Measurements from ENCODE around the gene MAP2K2. TPM values are rescaled to one million over a fixed set of nuclear protein-coding genes. Genes with fewer than 3 reads are reported as not detected.
A peak's percentile ranks its signal among the peaks of the same experiment; 100 is the strongest.

MAP2K2 gene
- polyA plus RNA-seq, 3 donors, result 118 to 137 (median 133) TPM

- no peak for DNase-seq
Measured at GRCh38 chr19:4046946-4047683, 76.8 kb downstream of the MAP2K2 start.

GRCh38 chr19:4046362-4046691, 77.6 kb downstream of the MAP2K2 start:
- no peak for DNase-seq

- DNase-seq, result no peak
Measured at GRCh38 chr19:4045597-4046361, 78.1 kb downstream of the MAP2K2 start.

DNA sequence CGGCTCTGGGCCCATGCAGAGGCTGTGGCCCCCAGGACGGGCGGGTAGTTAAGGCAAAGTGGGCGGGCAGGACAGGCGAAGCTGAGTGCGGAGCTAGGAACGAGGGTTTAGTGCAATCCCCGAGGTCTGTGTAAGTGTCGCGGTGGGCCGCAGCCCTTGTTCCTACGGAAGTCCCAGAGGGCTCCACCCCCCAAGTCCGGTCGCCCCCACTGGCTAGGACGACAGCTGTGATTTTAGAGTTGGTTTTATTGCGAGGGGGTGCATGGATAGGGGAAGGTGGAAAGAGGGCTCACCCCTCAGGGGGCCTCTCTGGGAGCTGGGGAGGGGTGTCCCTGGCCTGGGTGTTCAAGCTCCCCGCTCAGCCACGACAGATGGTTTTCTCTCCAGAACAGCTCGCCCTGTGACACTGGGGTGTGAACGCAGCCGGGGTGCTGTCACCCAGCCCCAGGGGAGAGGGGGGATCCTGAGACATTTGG, 78.9 kb downstream of the MAP2K2 start:
- no peak for DNase-seq

DNA sequence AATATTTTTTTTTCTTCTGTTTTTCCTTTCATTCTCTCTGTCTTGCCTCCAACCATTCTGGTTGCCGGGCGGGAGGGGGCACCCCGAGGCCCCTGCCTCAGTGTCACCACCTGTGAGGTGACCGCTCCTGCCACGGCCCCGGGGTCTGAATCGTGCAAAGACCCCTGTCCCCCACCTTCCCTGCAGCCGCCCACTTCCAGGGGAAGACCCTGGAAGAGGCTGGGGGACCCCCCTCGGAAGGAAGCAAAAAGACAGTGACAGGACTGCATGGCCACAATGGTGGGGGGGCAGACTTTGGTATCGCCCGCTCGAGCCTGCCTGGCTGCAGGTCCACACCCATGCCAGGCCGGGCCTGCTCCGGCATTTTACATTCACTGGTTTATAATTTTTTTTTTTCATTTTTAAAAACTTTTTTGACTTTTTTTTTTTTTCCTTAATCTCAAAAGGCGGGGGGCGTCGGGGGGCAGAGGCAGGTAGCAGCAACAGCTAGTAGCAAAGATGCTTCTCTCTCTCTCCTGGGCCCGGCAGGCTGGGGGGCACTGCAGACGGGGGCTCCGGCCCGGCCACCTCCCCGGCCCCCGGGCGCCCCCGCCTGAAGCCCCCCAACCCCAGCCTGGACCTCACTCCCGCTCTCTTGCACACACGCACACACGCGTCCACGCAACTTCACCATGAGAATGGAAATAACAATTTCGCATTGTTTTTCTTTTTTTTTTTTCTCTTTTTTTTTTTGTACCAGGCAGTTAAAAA, 79.8 kb downstream of the MAP2K2 start:
- no peak for DNase-seq

- no peak for DNase-seq
Measured at GRCh38 chr19:4043401-4043800, 80.5 kb downstream of the MAP2K2 start.

DNA sequence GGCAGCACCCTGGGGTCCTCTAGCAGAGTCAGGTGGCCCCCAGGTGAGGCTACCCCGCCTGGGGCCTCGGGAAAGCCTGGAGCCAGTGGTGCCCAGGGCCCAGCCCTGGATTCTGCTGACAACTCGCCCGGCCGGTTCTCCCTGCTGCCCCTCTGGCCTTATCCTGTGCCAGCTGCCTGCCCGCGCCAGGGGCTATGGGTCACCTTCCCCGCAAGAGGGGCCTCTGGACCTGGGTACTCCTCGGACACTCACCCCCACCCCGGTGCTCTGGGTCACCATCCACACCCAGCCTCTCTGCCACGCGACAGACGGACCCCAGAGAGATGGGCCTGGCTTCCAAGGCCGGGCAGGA, 81.2 kb downstream of the MAP2K2 start:
- DNase-seq, result peak; percentile 12

DNA sequence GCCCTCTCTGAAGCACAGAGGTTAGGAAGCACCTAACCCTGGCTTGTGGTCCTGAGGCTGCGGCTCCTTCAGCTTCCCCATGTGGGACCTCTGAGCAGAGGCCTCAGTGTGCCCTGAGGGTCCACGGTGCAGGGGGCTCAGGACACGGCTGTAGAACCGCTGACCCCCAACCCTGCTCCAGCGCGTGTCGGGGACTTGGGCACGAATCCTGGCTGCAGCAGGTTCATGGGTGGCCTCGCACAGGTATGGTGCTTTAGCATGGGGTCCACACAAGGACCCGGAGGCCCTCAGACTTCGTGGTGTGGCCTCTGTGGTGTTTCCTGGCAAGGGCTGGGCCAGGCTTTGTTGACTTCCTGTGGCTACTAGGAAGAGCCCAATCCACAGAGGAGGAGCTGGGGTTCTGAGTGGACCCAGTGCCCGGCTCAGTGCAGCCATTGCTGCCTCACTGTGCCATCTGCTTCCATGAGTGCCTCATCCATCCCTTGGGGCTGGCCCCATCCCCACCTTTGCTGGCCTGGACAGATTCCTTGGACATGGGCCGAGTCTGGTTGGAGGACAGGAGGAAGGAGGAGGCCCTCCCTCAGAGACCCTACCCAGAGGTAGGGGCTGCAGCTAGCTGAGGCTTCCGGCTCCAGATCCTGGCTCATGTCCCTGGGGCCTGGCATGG, 81.7 kb downstream of the MAP2K2 start:
- no peak for DNase-seq

Other genes with a start within 250 kb of the MAP2K2 start
- gene ATCAY, start 243.4 kb downstream of the MAP2K2 start, polyA plus RNA-seq (ENCODE audit: insufficient read length in 3 of 3), result under 1 TPM; 0.15 to 0.70 (median 0.44) TPM
- under 1 TPM in 2 of 3 donors, not detected in 1; 0.13 to 0.40 TPM for gene NMRK2, start 191.1 kb downstream of the MAP2K2 start, polyA plus RNA-seq (ENCODE audit: insufficient read length in 3 of 3)
- gene DAPK3, start 153.0 kb downstream of the MAP2K2 start, polyA plus RNA-seq (ENCODE audit: insufficient read length in 3 of 3), result 10 to 100 TPM; 45.2 to 50.0 (median 49.5) TPM
- 1,000 to 10,000 TPM; 1,590 to 1,901 (median 1,709) TPM for gene EEF2, start 138.7 kb downstream of the MAP2K2 start, polyA plus RNA-seq (ENCODE audit: insufficient read length in 3 of 3)
- gene PIAS4, start 116.4 kb downstream of the MAP2K2 start, polyA plus RNA-seq (ENCODE audit: insufficient read length in 3 of 3), result 10 to 100 TPM; 32.4 to 42.4 (median 36.2) TPM
- 10 to 100 TPM; 11.3 to 12.4 (median 11.9) TPM for gene ZBTB7A, start 57.2 kb downstream of the MAP2K2 start, polyA plus RNA-seq (ENCODE audit: insufficient read length in 3 of 3)
- gene CREB3L3, start 29.5 kb upstream of the MAP2K2 start, polyA plus RNA-seq (ENCODE audit: insufficient read length in 3 of 3), result 1 to 10 TPM in 2 of 3 donors, under 1 TPM in 1; 0.87 to 1.4 (median 1.1) TPM
- 10 to 100 TPM; 21.9 to 29.5 (median 23.3) TPM for gene SIRT6, start 58.4 kb upstream of the MAP2K2 start, polyA plus RNA-seq (ENCODE audit: insufficient read length in 3 of 3)
- gene ANKRD24, start 58.6 kb upstream of the MAP2K2 start, polyA plus RNA-seq (ENCODE audit: insufficient read length in 3 of 3), result 1 to 10 TPM; 1.1 to 2.4 (median 1.7) TPM
- under 1 TPM; 0.76 to 0.84 (median 0.82) TPM for gene EBI3, start 105.4 kb upstream of the MAP2K2 start, polyA plus RNA-seq (ENCODE audit: insufficient read length in 3 of 3)
- gene YJU2, start 123.0 kb upstream of the MAP2K2 start, polyA plus RNA-seq (ENCODE audit: insufficient read length in 3 of 3), result 10 to 100 TPM; 24.0 to 28.1 (median 24.9) TPM
- 1 to 10 TPM; 1.3 to 2.8 (median 2.1) TPM for gene SHD, start 155.1 kb upstream of the MAP2K2 start, polyA plus RNA-seq (ENCODE audit: insufficient read length in 3 of 3)
- under 1 TPM; 0.30 to 0.69 (median 0.41) TPM for gene TMIGD2, start 178.3 kb upstream of the MAP2K2 start, polyA plus RNA-seq (ENCODE audit: insufficient read length in 3 of 3)
- 1 to 10 TPM; 6.7 to 9.0 (median 8.4) TPM for gene FSD1, start 180.5 kb upstream of the MAP2K2 start, polyA plus RNA-seq (ENCODE audit: insufficient read length in 3 of 3)
- 10 to 100 TPM; 24.4 to 33.7 (median 31.4) TPM for gene STAP2, start 214.7 kb upstream of the MAP2K2 start, polyA plus RNA-seq (ENCODE audit: insufficient read length in 3 of 3)
- gene MPND, start 219.4 kb upstream of the MAP2K2 start, polyA plus RNA-seq (ENCODE audit: insufficient read length in 3 of 3), result 10 to 100 TPM; 29.3 to 33.8 (median 31.8) TPM